Putamen (tissue), 1 donor: Measurements from ENCODE around the gene AFMID.
"Not testable (repeated sequence)": the region's sequence is repeated elsewhere in the genome, so short reads cannot be mapped to it uniquely, and the experiment has no call there.

ENCODE experiments used
- DNase-seq: peaks from one replicate; pipeline ENCODE4 v3.0.0-alpha.2; 2016; ENCODE audit warnings: low spot score

AFMID gene

DNA sequence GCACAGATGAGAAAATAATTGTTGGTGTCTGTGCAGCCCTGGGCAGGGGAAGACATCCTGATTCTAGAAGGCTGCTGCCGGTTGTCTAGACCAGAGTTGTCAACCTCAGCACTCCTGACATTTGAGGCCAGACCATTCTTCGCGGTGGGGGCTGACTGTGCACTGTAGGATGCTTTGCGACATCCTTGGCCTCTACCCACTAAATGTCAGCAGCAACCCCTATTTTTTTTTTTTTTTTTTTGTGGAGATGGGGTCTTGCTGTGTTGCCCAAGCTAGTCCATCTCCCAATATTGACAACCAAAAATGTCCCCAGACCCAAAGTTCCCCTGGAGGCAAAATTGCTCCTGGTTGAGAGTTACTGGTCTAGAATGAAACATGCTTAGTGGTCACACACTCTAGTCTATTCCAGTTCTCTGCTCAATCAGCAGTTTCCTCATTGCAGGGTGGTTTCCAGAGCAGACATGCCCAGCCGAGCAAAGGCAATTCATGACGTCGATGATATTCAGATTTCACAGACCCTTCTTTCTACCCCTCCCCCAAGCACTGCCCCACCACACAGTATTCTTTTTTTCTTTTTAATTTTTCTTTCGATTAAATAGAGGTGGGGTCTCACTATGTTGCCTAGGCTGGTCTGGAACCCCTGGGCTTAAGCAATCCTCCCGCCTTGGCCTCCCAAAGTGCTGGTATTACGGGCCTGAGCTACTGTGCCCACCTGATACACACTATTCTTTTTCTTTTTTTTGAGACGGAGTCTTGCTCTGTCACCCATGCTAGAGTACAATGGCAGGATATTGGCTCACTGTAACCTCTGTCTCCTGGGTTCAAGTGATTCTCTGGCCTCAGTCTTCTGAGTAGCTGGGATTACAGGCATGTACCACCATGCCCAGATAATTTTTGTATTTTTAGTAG, 32.0 kb upstream of the AFMID start:
- DNase-seq, result no peak

DNA sequence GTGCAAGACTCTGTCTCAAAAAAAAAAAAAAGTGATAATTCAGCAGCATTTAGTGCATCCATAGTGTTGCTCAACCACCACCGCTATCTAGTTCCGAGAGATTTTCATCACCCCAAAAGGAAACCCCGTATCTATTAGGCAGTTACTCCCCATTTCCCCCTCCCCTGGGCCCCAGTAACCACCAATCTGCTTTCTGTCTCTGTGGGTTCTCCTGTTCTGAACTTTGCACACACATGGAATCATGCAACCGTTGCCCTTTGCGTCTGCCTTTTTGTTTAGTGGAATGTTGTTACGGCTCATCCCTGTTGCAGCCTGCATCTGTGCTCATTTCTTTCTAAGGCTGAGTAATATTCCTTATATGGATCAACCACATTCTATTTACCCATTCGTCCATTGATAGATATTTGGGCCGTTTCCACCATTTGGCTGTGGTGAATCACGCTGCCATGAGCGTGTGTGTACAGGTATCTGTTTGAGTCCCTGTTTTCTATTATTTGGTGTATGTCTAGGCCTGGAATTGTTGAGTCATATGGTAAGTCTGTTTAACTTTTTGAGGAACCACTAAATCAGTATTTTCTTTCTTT, 27.5 kb upstream of the AFMID start:
- no peak for DNase-seq

DNA sequence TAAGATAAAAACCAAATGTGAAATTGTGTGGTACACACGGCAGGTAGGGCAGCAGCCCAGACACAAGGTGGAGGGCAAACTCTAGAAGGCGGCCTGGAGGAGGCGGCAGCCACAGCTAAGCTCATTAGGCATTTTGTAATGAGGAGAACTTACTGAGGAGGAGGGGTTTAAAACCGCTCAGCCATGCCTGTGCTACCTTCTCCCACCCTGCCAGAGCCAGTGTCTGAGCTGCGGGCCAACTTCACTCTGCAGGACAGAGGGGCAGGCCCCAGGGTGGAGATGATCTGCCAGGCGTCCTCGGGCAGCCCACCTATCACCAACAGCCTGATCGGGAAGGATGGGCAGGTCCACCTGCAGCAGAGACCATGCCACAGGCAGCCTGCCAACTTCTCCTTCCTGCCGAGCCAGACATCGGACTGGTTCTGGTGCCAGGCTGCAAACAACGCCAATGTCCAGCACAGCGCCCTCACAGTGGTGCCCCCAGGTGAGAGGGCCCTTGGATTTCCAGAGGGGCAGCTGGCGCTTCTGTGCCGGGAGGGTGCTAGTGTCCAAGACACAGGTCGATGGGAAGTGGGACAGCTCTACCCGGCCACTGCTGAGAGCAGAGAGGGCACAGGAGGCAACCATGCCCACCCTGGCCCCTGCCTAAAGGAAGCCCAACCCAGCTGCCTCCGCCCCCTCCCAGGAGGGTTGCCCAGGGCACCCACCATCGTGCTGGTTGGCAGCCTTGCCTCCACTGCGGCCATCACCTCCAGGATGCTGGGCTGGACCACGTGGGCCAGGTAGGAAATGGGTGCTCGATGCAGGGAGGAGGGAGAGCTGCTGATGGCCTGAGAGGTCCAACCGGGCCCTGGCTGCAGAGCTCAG, 23.0 kb upstream of the AFMID start:
- no peak for DNase-seq

DNA sequence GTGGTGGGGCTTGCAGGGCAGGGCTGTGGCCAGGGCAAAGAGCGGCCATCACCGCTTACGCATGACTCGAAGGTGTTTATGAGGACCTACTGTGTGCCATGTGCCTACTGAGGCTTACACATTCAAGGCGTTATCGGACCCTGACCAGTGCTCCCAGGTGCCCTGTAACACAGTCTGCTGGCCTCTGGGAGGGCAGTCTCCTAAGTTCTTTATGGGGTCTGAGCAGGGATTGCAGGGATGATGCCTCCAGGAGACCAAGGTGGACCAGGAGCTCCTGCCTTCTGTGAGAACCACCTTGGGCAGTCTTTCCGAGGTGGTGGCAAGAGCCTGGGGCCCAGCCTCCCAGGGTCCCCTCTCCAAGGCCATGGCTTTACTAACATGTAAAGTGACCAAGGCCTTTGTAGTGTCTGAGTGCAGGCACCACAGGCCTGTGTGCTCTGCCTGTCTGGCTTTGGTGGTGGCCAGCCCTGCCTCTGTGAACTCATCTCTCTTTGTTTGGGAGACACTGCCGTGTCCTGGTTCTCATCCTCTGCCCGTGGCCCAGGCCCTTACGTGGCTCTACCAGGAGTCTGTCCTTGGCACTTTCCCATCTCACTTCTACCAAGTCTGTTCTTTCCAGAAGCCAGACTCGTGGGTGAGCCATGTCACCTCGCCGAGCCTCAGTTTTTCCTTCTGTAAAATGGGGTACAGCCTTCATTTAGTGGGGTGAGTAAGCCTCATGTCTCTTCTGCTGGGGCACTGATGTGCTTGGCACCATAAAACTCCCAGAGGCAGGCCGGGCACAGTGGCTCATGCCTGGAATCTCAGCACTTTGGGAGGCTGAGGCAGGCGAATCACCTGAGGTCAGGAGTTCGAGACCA, 22.2 kb upstream of the AFMID start:
- DNase-seq, result no peak

DNA sequence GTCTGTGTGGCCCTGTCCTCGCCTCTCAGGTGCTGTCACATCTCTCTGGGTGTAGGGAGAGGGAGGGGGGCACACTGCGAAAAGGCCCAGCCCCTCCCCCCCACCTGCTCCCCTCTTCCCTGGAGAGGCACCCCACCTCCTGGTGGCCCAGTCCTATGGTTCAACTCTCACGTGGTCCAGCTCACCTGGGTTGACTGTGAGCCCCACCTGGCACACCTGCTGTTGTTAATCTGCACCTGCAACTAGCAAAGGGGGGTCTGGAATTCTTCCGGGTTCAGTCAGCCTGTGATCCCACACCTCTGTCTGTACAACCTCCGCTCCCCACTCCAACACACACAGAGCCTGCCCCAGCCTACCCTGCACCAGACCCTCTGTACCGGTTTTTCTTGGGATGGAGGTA, 20.7 kb upstream of the AFMID start:
- DNase-seq, result no peak

DNA sequence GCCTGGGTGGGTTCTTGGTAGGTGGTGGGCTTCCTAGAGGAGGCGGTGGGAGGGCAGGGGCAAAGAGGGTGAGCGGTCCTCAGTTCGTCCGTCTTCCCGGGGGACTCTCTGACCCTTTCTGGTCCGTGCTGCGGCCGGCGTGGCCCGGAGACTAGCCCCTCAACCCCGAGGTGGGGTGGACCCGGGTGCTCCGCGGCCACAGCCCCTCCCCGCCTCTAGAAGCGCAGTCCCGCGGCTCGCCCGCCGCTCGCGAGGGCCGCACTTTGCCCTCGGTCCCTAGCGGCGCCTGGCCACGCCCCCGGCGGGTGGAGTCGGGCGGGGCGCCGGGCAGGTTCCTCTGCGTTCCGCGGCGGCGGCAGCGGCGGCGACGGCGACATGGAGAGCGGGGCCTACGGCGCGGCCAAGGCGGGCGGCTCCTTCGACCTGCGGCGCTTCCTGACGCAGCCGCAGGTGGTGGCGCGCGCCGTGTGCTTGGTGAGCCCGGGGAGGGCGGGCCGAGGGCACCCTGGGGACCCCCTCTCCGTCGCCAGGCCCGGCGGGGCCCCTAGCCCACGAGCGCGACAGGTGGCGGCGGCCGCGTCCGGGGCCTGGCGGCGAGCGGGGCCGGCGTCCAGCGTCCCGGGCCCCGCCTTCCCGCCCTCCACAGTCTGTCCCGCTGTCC, 18.8 kb upstream of the AFMID start, which contains the start of gene SYNGR2:
SYNGR2 (plus strand) TSS at position 340 of the 661 bp plus-strand sequence; CDS start at position 376, 36 bp downstream.
- DNase-seq, result peak; percentile 77

DNA sequence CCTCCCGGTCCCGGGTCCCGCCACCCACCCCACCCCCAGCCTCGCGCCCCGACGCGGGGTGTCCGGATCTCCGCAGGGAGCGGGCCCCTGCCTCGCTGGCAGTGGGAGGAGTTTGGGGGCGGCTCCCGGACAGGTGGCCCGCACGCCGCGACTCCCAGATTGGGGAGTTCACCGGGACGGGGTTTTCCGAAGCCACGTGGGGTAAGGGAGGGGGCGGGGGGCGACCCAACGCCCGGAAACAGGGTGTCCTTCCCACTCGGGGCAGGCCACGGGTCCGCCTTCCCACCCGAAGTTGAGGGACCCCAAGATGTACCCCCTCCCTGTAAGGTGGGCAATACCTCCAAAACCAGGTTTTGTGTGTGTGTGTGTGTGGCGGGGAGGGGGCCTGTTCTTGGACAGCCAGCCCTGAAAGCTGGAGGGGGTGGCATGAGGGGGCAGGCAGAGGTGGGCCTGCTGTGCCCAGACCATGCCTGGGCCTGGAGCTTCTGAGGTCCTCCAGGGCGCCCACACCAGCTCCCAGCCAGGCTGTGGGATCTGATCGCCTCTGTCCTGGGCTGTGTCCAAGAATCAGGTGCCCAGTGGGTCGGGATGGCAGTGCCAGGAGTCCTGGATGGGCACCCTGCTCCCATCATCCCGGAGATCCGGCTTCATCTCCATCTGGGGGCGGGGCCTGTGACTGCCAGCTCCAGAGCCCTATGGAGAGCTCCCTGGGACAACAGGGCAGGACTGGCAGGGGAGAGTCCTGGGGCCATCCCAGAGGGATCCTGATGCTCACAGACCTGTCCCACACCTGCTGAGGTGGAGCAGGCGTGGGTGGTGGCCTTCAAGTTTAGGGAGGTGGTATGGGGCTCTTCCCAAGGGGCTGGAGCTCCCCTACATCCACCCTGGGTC, 18.0 kb upstream of the AFMID start:
- peak; percentile 61 for DNase-seq

DNA sequence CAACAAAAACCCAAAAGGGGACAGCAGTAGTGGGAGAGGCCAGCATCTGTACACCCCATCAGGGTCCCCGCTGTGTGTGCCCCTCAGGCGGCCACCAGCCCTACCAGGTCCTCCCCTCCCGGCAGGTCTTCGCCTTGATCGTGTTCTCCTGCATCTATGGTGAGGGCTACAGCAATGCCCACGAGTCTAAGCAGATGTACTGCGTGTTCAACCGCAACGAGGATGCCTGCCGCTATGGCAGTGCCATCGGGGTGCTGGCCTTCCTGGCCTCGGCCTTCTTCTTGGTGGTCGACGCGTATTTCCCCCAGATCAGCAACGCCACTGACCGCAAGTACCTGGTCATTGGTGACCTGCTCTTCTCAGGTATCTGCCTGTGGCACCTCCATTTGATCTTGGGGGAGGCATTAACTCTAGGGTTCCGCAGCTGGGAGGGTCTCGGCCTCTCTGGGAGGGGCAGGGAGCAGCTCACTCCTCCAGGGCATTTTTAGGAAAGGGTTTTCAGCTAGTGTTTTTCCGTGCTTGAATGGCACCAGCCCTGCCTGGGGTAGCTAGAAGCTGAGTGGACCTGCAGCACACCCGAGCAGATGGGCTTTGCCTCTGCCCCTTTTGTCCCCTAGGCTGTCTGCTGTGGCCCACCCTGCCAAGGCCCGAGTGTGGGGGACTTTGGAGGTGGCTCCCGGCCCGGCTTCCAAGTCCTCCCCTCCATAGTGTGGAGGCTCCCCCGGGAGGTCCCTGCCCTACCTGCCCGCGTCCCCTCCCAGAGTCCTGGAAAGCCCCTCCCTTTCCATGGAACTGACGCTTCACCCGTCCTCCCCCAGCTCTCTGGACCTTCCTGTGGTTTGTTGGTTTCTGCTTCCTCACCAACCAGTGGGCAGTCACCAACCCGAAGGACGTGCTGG, 16.2 kb upstream of the AFMID start:
- no peak for DNase-seq

DNA sequence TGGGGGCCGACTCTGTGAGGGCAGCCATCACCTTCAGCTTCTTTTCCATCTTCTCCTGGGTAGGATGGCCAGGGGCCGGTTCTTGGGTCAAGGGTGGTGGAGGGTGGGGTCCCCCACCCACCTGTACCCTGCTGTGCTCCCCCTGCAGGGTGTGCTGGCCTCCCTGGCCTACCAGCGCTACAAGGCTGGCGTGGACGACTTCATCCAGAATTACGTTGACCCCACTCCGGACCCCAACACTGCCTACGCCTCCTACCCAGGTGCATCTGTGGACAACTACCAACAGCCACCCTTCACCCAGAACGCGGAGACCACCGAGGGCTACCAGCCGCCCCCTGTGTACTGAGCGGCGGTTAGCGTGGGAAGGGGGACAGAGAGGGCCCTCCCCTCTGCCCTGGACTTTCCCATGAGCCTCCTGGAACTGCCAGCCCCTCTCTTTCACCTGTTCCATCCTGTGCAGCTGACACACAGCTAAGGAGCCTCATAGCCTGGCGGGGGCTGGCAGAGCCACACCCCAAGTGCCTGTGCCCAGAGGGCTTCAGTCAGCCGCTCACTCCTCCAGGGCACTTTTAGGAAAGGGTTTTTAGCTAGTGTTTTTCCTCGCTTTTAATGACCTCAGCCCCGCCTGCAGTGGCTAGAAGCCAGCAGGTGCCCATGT, 15.4 kb upstream of the AFMID start:
- not testable (repeated sequence) for DNase-seq

DNA sequence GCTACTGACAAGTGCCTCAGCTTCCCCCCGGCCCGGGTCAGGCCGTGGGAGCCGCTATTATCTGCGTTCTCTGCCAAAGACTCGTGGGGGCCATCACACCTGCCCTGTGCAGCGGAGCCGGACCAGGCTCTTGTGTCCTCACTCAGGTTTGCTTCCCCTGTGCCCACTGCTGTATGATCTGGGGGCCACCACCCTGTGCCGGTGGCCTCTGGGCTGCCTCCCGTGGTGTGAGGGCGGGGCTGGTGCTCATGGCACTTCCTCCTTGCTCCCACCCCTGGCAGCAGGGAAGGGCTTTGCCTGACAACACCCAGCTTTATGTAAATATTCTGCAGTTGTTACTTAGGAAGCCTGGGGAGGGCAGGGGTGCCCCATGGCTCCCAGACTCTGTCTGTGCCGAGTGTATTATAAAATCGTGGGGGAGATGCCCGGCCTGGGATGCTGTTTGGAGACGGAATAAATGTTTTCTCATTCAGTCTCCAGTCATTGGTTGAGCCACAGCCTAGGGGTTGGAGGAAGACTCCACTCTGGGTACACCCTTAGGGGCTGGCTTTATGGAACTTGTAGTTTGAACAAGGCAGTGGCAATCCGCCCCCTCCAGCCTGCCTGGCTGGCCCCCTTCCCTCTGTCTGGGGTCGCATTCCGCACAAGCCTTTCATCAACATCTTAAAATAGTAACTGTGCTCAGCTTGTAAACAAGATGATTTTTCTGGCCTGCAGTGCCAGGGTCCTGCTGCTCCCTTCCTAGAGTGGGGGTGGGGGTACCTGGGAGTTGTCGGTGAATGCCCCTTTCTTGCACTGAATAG, 14.7 kb upstream of the AFMID start:
- no peak for DNase-seq

DNA sequence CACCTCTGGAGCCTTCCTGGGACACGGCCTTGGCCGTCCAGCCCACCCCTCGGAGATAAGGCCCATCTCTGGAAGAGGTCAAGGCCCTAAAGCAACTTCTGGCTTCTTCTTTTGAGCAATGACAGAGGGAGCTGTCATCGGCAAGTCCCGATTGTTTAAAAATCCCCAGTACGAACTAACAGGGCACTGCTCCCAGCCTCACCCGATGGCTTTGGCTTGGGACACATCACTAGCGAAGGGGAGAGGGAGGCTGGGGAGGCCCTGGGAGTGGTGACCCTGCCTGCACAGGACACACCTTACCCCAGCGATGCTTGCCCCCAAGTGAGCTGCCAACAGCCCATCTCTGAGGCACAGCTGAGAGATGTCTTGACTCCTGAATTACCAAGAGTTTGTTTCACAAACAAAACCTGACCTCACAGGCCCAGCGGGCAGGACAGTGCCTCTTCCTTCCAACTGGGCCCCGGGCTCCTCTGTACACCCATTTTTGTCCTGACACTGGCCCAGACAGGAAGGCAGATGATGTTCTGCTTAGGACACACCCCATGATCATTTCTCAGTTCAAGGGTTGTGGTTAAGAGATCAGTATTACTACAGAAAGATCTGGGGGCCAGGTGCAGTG, 14.0 kb upstream of the AFMID start:
- no peak for DNase-seq

DNA sequence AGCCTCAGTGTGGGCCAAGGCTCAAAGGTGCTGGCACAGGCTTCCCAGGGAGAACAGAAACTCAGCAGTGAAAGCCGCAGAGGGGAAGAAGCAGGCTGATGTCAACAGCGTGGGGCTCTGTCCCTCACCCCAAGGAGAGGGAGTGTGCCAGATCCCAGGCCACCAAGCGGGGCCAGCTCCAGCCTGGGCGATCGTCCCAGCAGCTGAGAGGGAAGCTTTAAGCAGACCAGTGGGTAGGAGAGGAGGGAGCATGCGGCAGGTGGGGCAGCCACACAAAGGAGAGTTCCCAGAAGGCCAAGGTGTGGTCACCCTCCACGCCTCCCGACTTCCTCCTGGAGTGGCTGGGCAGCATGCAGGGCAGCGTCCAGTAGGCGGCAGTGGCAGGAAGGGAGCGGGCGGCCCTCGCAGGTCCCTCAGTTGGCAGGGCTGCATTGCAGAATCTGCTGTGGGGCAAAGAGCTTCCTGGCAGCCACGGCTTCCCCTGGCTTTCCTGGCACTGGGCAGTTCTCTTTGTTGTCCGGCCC, 12.8 kb upstream of the AFMID start:
- peak; percentile 82 for DNase-seq

DNA sequence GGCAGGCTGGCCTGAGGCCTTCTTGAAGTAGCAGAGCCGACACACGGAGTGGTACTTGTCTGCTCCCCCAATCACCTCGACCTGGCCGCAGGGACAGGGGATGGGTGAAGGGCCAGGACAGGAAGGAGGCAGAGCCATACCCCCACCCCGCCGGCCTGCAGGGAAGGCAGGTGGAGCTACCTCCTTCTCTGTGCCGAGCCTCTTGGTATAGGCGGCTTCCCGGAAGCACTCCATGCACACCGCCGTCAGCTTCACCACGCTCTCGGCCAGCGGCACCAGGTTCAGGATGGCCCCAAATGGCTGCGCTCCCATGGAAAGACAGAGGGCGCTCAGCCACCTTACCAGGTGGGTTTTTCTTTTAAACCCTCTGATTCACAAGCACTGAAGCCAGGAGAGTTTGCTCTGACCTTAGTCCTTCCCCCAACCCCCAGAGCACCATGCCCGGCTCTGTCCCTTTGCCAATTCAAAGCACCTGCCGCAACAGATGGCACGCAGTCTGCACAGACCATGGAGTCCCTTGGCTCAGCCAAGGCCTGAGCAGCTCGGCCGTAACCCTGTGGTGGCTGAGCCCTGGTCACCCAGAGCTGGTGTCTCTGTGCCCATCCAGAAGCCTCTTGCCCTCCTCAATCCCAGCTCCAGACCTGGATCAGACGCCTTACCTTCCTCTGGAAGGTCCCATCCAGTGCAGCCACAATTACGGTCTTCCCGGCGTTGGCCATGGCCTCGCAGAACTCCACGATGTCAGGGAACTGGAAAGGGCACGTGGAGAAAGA, 12.1 kb upstream of the AFMID start:
- no peak for DNase-seq

DNA sequence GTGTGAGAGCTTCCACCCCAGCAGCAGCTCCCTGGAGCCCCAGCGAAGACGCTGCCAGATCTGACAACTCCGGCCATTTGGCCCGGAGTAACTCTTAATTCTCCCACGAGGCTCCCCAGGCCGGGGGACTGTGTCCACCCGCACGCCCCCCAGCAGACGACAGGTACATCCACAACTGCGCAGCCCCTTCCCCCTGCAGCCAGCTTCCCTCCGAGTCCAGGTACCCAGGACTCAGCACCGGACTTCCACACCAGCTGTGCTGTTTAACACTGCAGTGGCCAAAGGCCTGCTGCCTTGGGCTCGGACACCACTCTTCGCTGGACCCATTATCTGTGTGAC, 11.6 kb upstream of the AFMID start:
- DNase-seq, result no peak

DNA sequence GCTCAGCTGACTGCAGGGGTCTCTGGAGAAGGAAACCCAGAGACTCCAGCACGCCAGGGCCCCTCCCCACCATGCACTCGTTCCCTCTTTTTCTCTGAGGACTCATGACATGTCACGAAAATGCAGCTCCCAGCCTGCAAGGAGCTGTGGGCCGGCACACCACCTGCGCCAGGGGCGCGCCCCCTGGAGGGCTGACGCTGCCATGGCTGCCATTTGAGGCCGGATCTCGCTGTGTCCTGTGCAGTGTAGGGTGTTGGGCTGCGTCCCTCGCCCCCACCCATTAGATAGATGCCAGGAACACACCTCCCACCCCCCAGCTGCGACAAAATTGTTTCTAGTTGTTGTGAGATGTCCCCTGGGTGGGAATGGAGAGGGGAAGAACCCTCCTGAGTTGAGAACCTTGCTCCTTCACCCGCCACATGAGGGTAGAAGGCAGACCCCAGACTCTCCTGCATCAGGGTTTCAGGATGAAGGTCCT, 10.6 kb upstream of the AFMID start:
- DNase-seq, result peak; percentile 57

DNA sequence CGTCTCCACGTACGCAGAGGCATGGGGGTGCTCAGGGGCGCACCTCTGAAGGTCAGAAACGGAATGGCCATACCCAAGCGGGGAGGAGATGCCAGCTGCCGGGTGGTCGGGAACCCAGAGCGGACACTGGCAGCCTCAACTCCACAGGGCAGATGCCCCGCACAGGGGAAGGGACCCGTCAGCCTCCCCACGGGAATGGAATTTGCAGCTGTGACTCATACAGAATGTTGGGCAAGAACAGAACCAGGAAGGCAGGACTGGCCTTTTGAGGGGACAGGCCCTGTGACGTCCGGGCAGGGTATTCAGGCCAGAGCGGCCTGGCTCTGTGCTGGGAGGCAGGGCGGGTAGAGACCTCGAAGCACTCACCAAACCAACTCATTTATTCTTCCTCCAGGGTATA, 7.8 kb upstream of the AFMID start:
- no peak for DNase-seq
